H1 (cell line): ENCODE measurements around the gene ANKRD62.

ENCODE experiments used
- CTCF ChIP-seq, 3 experiments: IDR thresholded peaks; 1 replicate in 2 of 3; 2 replicates in 1 of 3; pipeline versions ENCODE4 v1.5.1 to v1.6.1; 2011; ENCODE audit warnings: low read length in 3 of 3, mild to moderate bottlenecking in 3 of 3, inconsistent platforms in 2 of 3, low read depth in 1 of 3, moderate library complexity in 1 of 3; ENCODE audit not compliant: insufficient read depth in 1 of 3; ENCODE audit errors: control extremely low read depth in 1 of 3
- POLR2AphosphoS5 ChIP-seq: IDR thresholded peaks from 2 replicates; pipeline ENCODE4 v1.6.1; 2011; ENCODE audit warnings: low read depth, low read length
- RNF2 ChIP-seq: fragments of 200-900, 300-1000 bp; sonication (generic); IDR thresholded peaks from 2 replicates; pipeline ENCODE4 v1.7.1; 2016; ENCODE audit warnings: borderline replicate concordance, low read depth, mild to moderate bottlenecking, antibody characterized with exemption, low read length; ENCODE audit not compliant: poor library complexity, severe bottlenecking; ENCODE audit errors: missing control alignments
- USF2 ChIP-seq: IDR thresholded peaks from 2 replicates; pipeline ENCODE4 v1.6.1; 2011; ENCODE audit warnings: low read length, improper control_type of control experiment

DNA sequence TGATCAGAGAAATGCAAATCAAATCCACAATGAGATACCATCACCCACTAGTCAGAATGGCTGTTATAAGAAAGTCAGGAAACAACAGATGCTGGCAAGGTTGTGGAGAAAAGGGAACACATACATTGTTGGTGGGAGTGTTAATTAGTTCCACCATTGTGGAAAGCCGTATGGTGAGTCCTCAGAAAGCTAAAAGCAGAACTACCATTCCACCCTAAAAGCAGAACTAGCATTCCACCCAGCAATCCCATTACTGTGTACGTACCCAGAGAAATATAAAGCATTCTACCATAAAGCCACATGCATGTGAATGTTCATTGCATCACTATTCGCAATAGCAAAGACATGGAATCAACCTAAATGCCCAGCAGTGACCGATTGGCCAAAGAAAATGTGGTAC lies 60.7 kb downstream of the ANKRD62 start:
- no peak for TF ChIP-seq CTCF (IDR thresholded peaks at IDR 0.05; ENCODE audit: control extremely low read depth in 1 of 3, insufficient read depth in 1 of 3, low read depth in 1 of 3, low read length in 3 of 3)
- TF ChIP-seq USF2: no peak
- TF ChIP-seq RNF2: no peak
- no peak for TF ChIP-seq POLR2AphosphoS5
